ENCODE measurements around the gene SEC23B. TPM values are rescaled to one million over a fixed set of nuclear protein-coding genes. Genes with fewer than 3 reads are reported as not detected.

Gene SEC23B
- total RNA-seq, 1 experiment from 2014 or later = 22.0 TPM

- no peak for DNase-seq
- intact Hi-C loops (cut with micrococcal nuclease; ENCODE audit: unreplicated experiment) = no loop called here
- no peaks in the 10 kb centered on the region for H3K4me1 Mint-ChIP-seq (ENCODE audit: low read depth, unreplicated experiment)
- no peaks in the 10 kb centered on the region for H3K27me3 Mint-ChIP-seq (ENCODE audit: unreplicated experiment)
- H3K36me3 Mint-ChIP-seq (ENCODE audit: insufficient read depth, unreplicated experiment) = no peaks in the 10 kb centered on the region
- BruUV-seq (replicated peaks) = no TSS peak
- no peak overlapping the region for H3K4me3 Mint-ChIP-seq (ENCODE audit: low read depth, unreplicated experiment)
- H3K9me3 Mint-ChIP-seq (ENCODE audit: low read depth, unreplicated experiment) = no peaks in the 10 kb centered on the region
- no peak overlapping the region for H3K27ac Mint-ChIP-seq (ENCODE audit: unreplicated experiment)
- TF ChIP-seq CTCF (IDR thresholded peaks at IDR 0.05; ENCODE audit: unreplicated experiment) = no peak
- CTCF ChIA-PET = no interaction called here
These were observed 70.2 kb downstream of the SEC23B start for GRCh38 chr20:18577942-18578341.

DNA sequence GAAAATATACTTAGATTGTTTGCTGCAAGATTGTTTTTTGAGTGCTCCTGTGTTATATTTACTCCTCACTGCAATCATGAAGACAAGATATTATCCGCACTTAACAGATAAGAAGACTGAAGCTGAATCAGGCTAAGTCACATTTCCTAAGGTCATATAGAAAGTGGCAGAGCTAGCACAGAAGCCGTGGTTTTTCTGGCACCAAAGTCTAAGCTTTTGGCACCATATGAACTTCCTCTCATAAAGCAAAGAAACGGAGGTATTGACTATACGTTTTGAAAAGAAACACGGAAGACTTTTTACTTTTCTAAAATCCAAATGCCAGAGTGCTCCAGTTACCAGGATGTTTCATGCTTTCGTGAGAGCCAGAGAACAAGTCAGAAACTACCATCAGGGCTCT lies 70.8 kb downstream of the SEC23B start:
- no peak overlapping the region for H3K4me3 Mint-ChIP-seq (ENCODE audit: low read depth, unreplicated experiment)
- CTCF ChIA-PET = no interaction called here
- no peaks in the 10 kb centered on the region for H3K27me3 Mint-ChIP-seq (ENCODE audit: unreplicated experiment)
- no peak for TF ChIP-seq CTCF (IDR thresholded peaks at IDR 0.05; ENCODE audit: unreplicated experiment)
- no TSS peak for BruUV-seq (replicated peaks)
- DNase-seq = no peak
- no peaks in the 10 kb centered on the region for H3K36me3 Mint-ChIP-seq (ENCODE audit: insufficient read depth, unreplicated experiment)
- H3K27ac Mint-ChIP-seq (ENCODE audit: unreplicated experiment) = no peak overlapping the region
- no peaks in the 10 kb centered on the region for H3K4me1 Mint-ChIP-seq (ENCODE audit: low read depth, unreplicated experiment)
- H3K9me3 Mint-ChIP-seq (ENCODE audit: low read depth, unreplicated experiment) = no peaks in the 10 kb centered on the region
- intact Hi-C loops (cut with micrococcal nuclease; ENCODE audit: unreplicated experiment) = no loop called here

- intact Hi-C loops (cut with micrococcal nuclease; ENCODE audit: unreplicated experiment) = no loop called here
- Mint-ChIP-seq H3K9me3 (ENCODE audit: low read depth, unreplicated experiment) (no peaks in the 10 kb centered on the region), H3K27me3 (ENCODE audit: unreplicated experiment) (no peaks in the 10 kb centered on the region), H3K36me3 (ENCODE audit: insufficient read depth, unreplicated experiment) (peaks cover 5% of the 10 kb centered on the region), H3K4me1 (ENCODE audit: low read depth, unreplicated experiment) (no peaks in the 10 kb centered on the region), H3K27ac (ENCODE audit: unreplicated experiment) (no peak overlapping the region), H3K4me3 (ENCODE audit: low read depth, unreplicated experiment) (no peak overlapping the region)
- no TSS peak for BruUV-seq (replicated peaks)
- TF ChIP-seq CTCF (IDR thresholded peaks at IDR 0.05; ENCODE audit: unreplicated experiment) = no peak
- DNase-seq = no peak
- CTCF ChIA-PET = no interaction called here
These were observed 72.3 kb downstream of the SEC23B start for GRCh38 chr20:18580012-18580411.

DNA sequence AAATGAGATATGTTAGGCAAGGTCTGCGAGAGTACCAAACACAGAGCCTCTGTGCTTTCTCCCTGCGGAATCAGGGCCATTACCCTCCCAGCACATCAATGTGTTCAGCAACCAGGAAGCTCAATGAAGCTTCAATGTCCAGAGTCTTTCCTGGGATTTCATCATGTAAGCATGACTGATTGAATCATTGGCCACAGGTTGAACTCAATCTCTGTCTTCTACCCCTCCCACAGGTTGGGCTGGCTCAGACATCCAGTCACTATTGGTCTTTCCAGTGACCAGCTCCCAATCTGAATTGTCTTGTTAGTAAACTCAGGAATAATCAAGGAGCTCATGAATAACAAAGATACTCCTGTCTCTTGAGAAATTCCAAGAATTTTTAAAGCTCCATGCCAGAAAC lies 77.4 kb downstream of the SEC23B start:
- CTCF ChIA-PET = no interaction called here
- H3K4me3 Mint-ChIP-seq (ENCODE audit: low read depth, unreplicated experiment) = no peak overlapping the region

More for the DNA sequence above, 77.4 kb downstream of the SEC23B start:
- intact Hi-C loops (cut with micrococcal nuclease; ENCODE audit: unreplicated experiment) = no loop called here
- Mint-ChIP-seq H3K27ac (ENCODE audit: unreplicated experiment) (peak overlapping the region; percentile 67), H3K4me1 (ENCODE audit: low read depth, unreplicated experiment) (no peaks in the 10 kb centered on the region), H3K36me3 (ENCODE audit: insufficient read depth, unreplicated experiment) (peaks cover 18% of the 10 kb centered on the region), H3K27me3 (ENCODE audit: unreplicated experiment) (no peaks in the 10 kb centered on the region), H3K9me3 (ENCODE audit: low read depth, unreplicated experiment) (no peaks in the 10 kb centered on the region)
- DNase-seq = no peak
- no TSS peak for BruUV-seq (replicated peaks)
- no peak for TF ChIP-seq CTCF (IDR thresholded peaks at IDR 0.05; ENCODE audit: unreplicated experiment)

Measured in Calu3 (cell line).